GM18505 (cell line): Measurements from ENCODE around the gene INO80B.
"Not testable (repeated sequence)": the region's sequence is repeated elsewhere in the genome, so short reads cannot be mapped to it uniquely, and the experiment has no call there.

Experiments
- ATAC-seq: cut with Tn5 transposase; IDR thresholded peaks from one replicate; pipeline ENCODE4 v1.9.1; 2021; ENCODE audit not compliant: unreplicated experiment
- POLR2A ChIP-seq: IDR thresholded peaks from 4 replicates; pipeline ENCODE4 v1.6.1; 2011; ENCODE audit warnings: borderline replicate concordance; ENCODE audit not compliant: insufficient read depth, insufficient read length; ENCODE audit errors: extremely low read depth

The INO80B gene

DNA sequence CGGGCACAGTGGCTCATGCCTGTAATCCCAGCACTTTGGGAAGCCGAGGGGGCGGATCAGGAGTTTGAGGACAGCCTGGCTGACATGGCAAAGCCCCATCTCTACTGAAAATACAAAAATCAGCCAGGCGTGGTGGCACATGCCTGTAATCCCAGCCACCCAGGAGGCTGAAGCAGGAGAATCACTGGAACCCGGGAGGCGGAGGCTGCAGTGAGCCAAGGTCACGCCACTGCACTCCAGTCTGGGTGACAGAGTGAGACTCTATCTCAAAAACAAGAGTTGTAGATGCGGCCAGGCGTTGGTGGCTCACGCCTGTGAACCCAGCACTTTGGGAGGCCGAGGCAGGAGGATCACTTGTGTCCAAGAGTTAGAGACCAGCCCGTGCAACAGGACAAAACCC lies 15.9 kb downstream of the INO80B start:
- peak; percentile 18 for TF ChIP-seq POLR2A
- not testable (repeated sequence) for ATAC-seq

DNA sequence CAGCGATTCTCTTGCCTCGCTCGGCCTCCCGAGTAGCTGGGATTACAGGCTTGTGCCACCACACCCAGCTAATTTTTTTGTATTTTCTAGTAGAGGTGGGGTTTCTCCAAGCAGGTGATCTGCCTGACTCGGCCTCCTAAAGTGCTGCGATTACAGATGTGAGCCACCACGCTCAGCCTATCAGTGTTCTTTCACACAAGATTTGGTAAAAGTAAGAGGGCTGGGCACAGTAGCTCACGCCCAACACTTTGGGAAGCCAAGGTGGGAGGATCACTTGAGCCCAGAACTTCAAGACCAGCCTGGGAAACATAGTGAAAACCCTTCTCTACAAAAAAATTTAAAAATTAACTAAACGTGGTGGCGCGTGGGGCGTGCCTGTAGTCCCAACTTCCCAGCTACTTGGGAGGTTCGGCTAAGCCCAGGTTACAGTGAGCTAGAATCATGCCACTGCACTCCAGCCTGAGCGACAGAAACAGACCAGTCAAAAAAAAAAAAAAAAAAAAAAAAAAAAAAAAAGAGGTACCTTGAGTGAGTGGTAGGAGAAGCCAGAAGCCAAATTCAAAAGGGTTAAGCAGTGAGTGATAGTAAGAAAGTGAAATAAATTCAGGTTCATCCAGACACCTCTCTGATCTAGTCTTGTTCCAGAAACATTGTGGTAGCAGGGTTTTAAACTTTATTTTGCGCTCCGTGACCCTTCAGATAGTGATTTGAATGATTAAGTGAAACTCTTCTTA lies 16.6 kb downstream of the INO80B start:
- TF ChIP-seq POLR2A: no peak
- no peak for ATAC-seq

DNA sequence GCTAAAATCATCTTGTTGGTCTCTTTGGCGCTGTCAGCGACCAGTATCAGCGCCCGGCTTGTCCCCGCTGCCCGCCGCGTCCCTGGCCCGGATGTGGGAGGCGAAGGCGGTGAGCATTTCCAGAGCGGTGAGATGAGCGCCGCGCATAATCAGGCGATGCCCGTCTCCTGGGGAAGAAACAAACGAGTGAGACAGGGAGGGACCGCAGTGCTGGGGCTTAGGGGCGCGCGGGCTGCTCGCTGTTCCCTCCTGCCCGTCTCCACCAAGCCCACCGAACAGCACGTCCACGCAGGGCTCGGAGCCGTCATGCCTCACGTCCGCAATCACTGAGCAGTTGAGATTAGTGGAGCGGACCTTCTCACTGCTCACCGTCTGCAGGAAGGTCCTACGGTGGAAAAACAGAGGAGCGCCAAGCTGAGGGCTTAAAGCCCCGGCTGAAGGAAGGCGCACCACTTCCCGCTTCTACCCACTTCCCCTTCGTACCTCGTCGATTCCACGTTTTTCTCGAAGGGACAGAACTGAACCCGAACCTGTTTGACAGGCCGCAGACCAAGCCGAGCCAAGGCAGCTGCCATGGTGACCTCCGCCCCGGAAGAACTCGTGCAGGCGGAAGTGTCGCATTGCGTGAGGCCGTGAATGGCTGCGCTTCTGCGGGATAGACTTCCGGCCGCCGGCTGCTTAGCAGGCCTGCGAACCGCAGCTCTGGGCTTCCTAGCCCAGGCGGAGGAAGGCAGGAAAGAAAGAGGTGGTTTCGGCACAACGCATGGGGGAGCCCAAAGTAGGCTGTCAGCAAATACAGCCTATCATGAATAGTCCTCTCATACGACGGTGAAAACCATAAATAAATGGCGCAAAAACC lies 17.4 kb downstream of the INO80B start, which contains the start of gene MRPL53:
Gene MRPL53, minus strand, starts transcription at position 595 of the 859 bp plus-strand sequence. Its CDS starts 20 bp downstream, at position 575.
- ATAC-seq: peak; percentile 84
- TF ChIP-seq POLR2A: peak; percentile 94

DNA sequence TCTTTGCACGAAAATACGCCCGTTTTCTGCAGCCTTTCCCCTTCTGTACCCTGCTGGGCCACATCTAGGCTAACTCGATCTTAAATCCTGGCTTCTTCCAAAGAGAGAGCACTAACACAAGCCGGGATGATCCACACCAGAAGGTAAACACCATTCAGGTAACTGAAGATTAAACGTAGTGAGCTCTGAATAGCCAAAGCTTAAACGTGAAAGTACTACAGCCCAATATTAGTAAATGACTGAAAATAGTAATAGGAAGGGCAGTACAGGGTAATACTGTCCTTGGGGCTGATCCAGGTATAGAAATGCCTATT lies 18.0 kb downstream of the INO80B start:
- TF ChIP-seq POLR2A: no peak
- no peak for ATAC-seq

DNA sequence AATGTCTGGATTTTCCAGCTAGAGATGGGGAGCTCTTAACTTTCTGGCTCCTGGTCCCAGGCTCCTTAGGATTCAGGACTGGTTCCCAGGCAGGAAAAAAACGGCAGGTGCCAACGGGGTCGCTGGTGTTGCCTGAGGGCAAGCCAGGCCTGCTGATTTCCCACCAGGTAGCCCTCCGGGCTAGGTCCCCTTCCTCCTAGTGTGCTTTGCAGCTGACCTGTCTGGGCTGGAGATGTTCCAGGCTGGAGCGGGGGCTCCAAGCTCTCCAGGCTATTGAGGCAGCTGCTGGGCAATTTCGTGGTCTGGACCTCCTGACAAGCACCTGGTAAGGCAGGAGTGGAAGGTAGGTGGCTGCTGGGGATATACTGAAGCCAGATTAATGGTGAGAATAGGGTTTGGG lies 19.6 kb downstream of the INO80B start:
- ATAC-seq: no peak
- TF ChIP-seq POLR2A: no peak

DNA sequence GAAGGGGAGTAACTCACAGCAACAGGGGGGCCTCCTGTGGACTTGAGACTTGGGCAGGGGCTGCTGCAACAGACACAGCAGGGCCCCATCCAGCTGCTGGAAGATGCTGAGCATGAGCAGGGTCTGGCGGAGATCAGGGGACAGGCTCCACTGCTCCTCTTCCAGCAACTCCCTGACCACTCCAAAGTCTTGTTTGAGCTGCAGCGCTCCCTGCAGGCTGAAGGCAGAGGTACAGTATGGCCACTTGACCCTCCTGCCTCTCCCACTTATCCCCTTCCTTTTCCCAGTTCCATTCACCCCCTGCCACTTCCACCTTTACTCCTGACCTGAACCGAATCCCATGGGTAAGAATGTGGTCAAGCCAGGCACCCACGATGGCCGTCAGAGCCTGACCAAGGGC lies 20.0 kb downstream of the INO80B start:
- TF ChIP-seq POLR2A: no peak
- no peak for ATAC-seq

DNA sequence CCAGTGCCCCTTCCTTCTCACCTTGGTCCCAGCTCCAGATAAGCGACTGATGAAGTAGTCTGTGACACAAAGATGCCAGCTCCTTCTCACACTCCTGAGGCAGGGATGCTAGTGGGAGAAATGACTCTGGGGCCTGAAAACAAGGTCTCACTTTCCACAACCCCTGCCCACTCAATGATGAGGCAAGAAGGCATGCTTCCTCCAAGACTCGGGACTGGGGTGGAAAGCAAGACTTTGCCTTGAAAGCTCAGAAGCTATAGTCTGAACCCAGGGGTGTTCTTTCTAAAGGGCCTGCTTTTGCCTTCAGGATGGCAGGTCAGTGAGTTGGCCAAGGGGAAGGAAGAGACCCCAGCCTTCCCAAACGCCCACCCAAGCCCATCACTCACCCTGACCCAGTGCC lies 26.5 kb downstream of the INO80B start:
- TF ChIP-seq POLR2A: no peak
- no peak for ATAC-seq

DNA sequence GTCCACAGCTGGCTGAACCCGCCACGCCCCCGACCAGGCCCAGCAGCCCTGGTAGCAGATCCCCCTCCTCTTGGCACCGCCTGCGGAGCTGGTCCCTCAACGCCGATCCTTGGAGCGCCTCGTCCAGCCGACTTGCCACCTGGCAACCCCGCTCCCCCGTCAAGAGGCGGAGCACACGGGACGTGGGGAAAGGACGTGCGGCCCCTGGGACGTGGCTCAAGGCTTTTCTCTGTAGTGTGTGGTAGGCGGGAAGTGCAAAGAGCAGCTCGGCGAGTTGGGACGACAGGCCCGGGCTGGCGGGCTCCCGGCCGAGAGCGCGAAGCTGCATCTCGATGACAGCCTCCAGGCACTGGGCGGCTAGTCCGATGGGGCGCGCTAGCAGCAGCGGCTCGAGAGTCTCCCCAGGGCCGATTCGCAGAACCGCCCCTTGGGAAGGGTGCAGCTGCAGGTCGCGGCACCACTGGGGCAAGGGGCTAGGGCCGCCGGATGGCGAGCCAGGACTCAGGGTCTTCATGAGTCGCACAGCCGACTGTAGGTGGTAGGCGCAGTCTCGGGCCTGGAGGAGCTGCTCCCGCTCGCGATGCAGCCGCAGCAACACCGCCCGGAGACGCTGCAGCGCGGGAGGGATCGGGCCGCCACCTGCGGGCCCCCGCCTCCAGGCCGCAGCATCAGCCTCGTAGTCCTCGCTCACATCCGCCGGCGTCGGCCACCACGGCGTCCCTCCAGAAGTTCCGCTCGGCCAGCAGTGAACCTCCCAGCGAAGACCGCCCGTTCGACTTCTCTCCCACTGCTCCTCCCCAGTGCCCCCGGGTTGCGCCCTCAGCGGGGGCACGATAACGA lies 27.3 kb downstream of the INO80B start:
- peak; percentile 36 for ATAC-seq
- TF ChIP-seq POLR2A: no peak

DNA sequence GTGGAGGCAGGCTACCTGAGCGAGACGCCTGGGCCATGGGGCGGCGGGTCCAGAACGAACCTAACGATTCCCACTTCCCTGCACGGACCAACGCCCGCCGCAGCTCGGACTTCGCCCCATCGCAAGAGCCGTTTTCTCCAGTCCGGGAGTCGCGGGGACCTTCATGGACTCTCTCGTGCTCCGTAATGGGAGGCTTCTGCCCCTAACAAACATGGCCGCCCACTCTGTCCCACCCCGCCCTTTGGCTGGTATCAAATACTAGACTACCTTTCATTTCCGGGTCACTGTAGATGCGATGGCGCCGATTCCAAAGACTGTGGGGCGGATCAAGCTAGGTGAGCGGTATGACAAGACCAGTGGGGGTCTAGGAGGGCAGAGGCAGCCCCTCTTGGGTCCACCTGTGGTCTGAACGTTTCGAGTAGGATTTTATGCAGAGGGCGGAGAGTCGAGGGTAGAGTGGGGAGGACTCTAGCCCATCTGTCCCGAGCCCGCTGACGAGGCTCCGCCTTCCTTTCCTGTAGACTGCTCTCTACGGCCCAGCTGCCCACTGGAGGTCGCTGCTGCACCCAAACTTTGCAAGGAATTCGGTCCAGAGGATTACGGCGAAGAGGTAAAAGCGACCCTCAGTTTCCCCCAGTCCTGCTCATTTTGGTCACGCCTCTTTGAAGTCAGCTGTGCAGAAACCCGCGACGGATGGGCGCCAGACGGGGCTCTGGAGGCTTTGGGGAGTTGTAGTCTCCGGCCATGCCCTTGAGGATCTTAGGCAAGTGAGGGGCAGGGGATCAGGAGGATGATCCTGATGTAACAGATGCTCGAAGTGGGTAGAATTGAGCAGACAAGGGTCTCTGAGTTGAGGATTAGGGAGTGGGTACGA lies 28.2 kb downstream of the INO80B start, which contains the start of the genes CCDC142 and TTC31:
Gene CCDC142, minus strand, starts transcription at position 198 of the 874 bp plus-strand sequence. Its CDS starts 161 bp downstream, at position 37.
Gene TTC31, plus strand, starts transcription at position 281 of the 874 bp plus-strand sequence. Its CDS starts 15 bp downstream, at position 296.
- ATAC-seq: peak; percentile 83
- TF ChIP-seq POLR2A: peak; percentile 76

DNA sequence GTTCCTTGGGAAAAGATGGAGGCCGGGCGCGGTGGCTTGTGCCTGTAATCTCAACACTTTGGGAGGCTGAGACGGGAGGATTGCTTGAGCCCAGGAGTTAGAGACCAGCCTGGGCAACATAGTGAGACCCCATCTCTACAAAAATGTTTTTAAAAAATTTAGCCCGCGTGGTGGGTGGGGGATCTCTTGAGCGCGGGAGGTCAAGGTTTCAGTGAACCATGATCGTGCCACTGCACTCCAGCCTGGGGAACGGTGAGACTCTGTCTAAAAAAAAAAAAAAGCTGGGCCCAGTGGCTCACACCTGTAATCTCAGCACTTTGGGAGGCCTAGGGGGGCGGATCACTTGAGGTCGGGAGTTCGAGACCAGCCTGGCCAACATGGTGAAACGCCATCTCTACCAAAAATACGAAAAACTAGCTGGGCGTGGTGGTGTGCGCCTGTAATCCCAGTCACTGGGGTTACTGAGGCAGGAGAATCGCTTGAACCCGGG lies 28.8 kb downstream of the INO80B start:
- not testable (repeated sequence) for ATAC-seq

DNA sequence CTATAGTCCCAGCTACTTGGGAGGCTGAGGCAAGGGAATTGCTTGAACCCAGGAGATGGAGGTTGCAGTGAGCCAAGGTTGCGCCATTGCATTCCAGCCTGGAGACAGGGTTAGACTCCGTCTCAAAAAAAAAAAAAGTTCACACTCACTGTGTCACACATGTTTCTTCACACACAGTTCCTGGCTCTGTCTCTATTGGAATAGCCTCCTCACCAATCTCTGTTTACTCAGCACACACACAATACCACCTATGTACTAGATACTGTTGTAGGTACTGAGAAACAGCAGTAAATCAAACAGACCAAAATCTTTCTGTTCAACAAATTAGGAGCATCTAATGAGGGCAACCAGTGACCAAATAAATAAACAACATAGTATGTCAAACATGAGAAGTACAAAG lies 31.3 kb downstream of the INO80B start:
- ATAC-seq: no peak
- no peak for TF ChIP-seq POLR2A

DNA sequence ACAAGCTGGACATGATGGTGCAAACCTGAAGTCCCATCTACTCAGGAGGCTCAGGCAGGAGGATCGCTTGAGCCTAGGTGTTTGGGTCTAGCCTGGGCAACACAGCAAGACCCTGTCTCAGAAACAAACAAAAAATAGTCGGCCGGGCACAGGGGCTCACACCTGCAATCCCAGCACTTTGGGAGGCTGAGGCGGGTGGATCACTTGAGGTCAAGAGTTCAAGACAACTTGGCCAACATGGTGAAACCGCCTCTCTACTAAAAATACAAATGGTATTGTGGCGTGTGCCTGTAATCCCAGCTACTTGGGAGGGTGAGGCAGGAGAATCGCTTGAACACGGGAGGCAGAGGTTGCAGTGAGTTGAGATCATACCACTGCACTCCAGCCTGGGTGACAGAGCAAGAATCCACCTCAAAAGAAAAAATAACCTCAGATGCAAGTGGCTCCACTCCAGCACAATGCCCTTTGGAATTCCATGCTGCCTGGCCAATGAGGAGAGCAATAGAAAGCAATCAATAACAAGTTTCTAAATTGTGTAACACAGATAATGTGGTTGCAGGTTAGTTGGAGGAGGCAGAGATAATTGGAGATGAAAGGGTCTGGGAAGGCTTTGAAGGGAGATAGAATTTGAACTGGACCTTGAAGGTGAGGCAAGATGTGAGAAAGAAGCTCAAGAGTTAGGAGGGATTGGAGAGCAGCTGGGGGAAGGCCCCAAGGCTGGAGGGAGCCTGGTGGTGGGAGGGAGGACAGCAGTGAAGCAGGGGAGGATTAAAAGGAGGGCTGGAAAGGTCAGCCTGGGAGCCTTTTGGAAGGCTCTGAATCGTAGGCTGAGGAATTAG lies 34.0 kb downstream of the INO80B start:
- no peak for TF ChIP-seq POLR2A
- no peak for ATAC-seq

DNA sequence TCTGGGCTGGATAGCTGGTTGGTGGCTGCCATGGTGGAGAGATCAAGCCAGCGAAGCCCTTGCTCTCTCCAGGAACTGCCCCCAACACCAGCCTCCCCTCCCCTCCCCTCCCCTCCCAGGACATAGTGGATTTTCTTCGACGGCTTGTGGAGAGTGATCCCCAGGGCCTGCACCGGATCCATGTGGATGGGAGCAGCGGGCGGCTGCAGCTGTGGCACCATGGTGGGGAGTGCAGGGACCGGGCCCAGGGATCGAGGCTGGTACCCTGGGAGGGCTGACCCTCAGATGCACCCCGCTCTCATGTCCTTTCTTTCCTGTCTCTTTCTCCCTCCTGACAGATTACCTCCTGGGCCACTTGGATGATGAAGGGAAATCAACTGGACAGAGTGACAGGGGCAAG lies 35.0 kb downstream of the INO80B start:
- no peak for ATAC-seq
- no peak for TF ChIP-seq POLR2A
